Glomerular endothelial cell (primary cell): ENCODE data around the gene SLC30A7. TPM values are rescaled to one million over a fixed set of nuclear protein-coding genes. Genes with fewer than 3 reads are reported as not detected.

Experiments
- DNase-seq: peaks from one replicate; pipeline ENCODE4 v3.0.0-alpha.2; 2011; ENCODE audit warnings: low read depth, low spot score; ENCODE audit errors: extremely low read depth
- total RNA-seq: library from RNA; depleted of rRNA; stranded (reverse); fragments of >200 nt; gene quantifications from 2 replicates; pipeline ENCODE4 v1.2.3, GENCODE V29; 2015

SLC30A7 gene
- total RNA-seq, 1 donor from 2014 or later = 36.1 TPM

DNA sequence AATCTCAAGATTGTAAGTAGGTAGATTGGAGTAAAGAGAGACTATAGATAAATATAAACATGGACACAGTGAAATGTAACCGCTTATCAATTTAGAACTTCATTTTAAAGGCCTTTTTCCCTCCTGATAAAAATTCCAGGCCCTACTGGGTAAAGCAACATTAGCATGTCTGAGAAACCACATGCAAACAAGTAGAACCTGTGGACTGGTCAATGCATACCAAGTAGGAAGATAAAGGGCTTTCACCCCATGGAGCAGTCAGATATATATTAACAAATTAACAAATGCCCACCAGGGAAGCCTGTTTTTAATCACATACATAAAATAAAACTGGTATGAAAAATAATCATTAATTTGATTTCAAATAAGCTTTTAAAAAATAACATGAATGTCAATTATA is 121.6 kb downstream of the SLC30A7 start:
- DNase-seq = no peak

DNA sequence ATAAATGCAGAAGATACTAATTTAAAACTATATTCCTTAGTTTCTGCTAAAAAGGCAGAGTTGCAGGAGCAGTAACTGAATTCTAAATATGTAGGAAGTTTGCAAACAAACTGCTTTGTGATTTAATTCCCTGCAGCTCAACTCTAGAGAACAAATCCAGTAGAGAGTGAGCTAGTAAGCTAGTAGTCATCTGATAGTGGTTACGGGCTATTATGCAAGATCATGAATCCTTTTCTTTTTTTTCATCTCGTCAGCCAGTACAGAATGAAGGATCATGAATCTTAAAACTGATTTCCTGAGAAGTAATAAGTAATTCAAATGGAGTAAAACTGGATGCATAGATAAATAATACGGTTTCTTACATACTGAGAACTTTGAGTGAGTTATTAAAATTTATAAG is 126.4 kb downstream of the SLC30A7 start:
- DNase-seq = no peak

DNA sequence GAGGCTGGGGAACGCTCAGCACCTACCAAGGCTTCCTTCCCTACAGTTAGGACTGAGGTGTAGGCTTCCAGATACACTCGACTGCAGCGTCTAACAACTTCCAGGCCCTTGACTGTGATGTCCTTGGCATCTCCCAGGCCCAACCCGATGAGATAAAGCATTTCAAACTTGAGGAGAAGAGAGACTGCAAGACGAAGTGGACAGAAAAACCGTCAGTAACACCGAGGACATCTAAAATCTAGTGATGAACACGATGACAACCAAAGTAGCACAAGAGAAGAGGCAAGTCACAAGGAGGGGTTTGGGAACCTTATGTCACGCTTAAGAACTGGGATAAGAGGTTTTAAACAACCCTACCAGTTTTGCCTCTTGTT is 129.4 kb downstream of the SLC30A7 start:
- peak; percentile 20 for DNase-seq

DNA sequence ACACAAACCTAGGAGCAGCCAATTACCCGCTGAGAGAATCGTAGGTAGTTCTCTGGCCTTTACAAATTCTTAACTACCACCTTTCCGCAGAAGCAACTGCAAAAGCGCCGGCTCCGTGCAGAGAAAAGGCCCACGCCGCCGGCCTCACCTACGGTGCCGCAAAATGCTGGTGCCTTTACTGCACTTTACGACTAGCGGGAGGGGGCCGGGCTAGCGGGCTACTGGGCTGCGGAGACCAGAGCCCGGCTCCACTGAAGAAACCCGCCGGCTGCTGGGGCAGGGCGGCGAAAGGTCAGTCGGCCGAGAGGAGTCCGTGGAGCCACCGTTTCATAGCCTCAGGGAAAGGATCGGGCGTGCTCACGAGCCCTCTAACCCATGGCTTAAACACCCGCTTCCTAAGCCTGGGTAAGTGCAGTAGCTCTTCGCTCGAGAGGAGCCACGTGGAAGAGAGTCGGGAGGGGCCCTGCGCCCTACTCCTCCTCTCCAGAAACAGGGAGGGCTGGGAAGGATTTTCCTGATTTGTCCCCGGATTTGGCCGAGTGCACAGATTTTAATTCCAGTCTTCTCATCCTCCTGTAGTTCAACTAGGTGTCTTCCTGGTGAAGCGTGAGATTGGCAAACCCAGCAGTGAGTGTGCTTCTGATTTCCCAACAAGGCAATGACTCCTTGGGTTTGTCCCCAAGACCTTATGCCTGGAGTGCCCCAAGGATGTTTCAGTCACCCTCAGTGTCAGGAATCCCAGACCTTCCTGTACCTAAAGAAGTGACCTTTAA is 130.0 kb downstream of the SLC30A7 start, which contains the start of gene DPH5:
Gene DPH5, minus strand, starts transcription at position 128 of the 773 bp plus-strand sequence. CDS start 341 bp downstream, outside the sequence.
- DNase-seq = peak; percentile 39

DNA sequence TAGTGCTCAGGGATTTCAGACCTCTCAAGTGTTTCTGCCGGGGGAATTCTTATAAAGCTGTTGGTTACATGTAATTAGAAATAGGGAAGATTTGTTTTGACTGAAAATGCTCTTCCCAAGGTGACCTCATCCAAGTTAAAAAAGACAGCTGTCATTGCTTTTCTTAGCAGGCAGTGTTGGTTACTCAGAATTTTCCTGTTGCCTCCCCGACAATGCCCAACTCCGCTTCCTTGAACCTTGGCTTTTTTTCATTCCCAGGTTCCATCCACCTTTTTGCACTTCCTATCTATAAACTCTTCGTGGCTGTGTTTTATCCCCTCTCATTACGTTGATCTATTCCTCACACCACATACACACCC is 130.5 kb downstream of the SLC30A7 start:
- no peak for DNase-seq

DNA sequence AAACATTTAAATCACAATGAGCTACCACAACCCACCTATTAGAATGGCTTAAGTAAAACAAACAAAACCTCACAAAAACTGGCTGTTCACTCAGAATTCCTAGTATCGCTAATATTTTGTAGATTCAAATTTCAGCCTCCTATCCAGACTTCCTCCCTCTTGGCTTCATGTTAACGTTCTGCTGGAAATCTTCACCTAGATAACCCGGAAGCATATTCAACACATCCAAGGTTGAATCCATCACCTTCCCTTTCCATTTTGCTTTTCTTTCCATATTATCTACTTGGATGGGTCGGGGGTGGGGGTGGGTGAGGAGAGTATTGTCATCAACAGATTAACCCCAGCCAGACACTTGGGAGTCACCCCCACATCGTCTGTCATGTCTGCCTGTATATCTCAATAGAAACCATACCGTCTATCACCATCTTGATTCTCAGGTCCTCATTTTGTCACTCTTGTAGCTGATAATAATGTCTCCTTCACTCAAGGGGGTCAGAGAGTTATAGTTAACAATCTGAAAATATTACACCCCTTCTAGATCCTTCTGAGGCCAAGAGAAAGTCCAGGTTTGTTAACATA is 131.4 kb downstream of the SLC30A7 start:
- DNase-seq = no peak

DNA sequence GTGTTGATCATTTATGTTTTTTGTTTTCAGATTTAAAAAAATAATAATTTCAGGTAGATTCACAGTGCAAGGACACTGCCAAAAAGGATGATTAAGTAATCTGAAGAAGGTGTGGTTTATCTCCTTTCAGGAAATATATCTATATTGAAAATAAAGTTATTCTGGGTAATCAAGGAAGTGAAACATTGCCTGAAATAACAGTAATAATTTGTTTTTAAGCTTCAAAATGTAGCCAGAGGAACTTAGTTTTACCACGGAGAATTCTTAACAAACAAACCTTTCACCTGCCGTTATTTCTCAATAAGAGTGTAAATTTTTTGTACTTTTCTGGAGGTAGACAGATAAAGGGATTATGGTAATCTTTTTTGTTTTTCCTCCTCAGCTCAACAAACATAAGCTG is 132.6 kb downstream of the SLC30A7 start:
- DNase-seq = no peak

DNA sequence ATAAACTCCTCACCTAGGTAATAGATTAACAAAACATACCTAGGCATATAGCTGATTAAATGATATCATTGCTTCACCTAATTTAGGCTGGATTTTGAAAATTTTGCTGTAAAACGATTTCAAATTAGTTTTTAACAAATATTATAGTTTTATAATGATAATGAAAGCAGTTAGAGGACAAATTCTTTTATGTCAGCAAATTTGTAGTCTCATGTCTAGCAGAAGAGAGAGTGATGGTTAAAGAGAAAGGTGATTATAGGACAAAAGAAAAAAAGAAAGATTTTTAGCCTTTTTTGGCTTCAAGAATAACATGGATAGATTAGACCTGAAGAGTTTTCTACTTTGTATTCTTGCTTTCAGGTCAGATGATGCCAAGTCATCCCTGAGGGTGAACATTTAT is 133.3 kb downstream of the SLC30A7 start:
- no peak for DNase-seq

DNA sequence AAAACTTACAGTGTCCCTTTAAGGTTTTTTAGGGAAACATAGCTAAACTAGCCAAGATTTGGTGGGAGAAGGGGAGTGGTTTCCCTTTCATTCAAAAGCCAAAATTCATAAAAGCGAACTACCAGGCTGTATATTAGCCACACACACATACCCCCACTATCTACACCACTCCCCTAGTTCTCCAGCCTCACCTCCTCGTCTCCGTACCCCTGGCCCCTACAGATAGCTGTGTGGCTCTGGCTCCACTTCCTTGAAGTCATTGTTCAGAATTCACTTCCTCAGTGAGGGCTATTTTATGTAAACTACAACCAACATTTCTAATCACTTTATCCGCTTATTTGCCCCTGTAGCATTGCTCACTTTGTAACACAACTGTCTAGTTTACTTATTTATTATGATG is 135.0 kb downstream of the SLC30A7 start:
- no peak for DNase-seq

Other genes starting within 250 kb of the SLC30A7 start
- 61.9 and 66.7 TPM in 2 replicates for gene VCAM1, start 176.3 kb upstream of the SLC30A7 start, total RNA-seq
- 19.2 and 20.0 TPM in 2 replicates for gene EXTL2, start 1.2 kb upstream of the SLC30A7 start, total RNA-seq
- gene DPH5, start 129.7 kb downstream of the SLC30A7 start, total RNA-seq = 13.7 and 17.4 TPM in 2 replicates